Measurements from ENCODE around the gene BEND3. TPM values are rescaled to one million over a fixed set of nuclear protein-coding genes. Genes with fewer than 3 reads are reported as not detected.

Gene BEND3
- total and polyA plus RNA-seq, 11 donors: 0.30 to 2.0 (median 1.3) TPM

GRCh38 chr6:107033126-107033525 lies 82.2 kb downstream of the BEND3 start:
- Histone ChIP-seq H3K27ac (no peak overlapping the region), H3K36me3 (peaks cover 0 to 15% (median 0%) of the 10 kb centered on the region in 9 donors), H3K4me3 (no peak overlapping the region), H3K4me1 (peaks cover 0 to 25% (median 13%) of the 10 kb centered on the region in 12 donors), H3K9me3 (no peaks in the 10 kb centered on the region), H3K27me3 (no peaks in the 10 kb centered on the region)
- ATAC-seq: no peak
- intact Hi-C loops (cut with DNase I): no loop called here
- TF ChIP-seq CTCF (IDR thresholded peaks at IDR 0.05): no peak
- no peak for TF ChIP-seq POLR2A (IDR thresholded peaks at IDR 0.05)
- 75 to 91% (median 82%) methylated on average over 1 of the region's 1 CpG for WGBS, 4 donors
- no peak for DNase-seq

GRCh38 chr6:107032051-107032450 lies 83.3 kb downstream of the BEND3 start:
- intact Hi-C loops (cut with DNase I): no loop called here
- Histone ChIP-seq H3K4me3 (no peak overlapping the region), H3K4me1 (peaks cover 0 to 25% (median 13%) of the 10 kb centered on the region in 12 donors), H3K27me3 (no peaks in the 10 kb centered on the region), H3K27ac (no peak overlapping the region), H3K9me3 (no peaks in the 10 kb centered on the region), H3K36me3 (peaks cover 0 to 15% (median 0%) of the 10 kb centered on the region in 9 donors)
- no peak for TF ChIP-seq POLR2A (IDR thresholded peaks at IDR 0.05)
- no peak for TF ChIP-seq CTCF (IDR thresholded peaks at IDR 0.05)
- DNase-seq: no peak
- 71 to 79% (median 77%) methylated on average over 2 of the region's 2 CpGs for WGBS, 4 donors
- ATAC-seq: no peak

- 81 to 85% (median 83%) methylated on average over 5 of the region's 5 CpGs for WGBS, 4 donors
- TF ChIP-seq CTCF (IDR thresholded peaks at IDR 0.05) (no peak), POLR2A (IDR thresholded peaks at IDR 0.05) (no peak)
- ATAC-seq: no peak
- DNase-seq: no peak
- no peak overlapping the region for H3K27ac ChIP-seq
- no peaks in the 10 kb centered on the region for H3K9me3 ChIP-seq
- H3K27me3 ChIP-seq: no peaks in the 10 kb centered on the region
- intact Hi-C loops (cut with DNase I): no loop called here
- H3K4me3 ChIP-seq: no peak overlapping the region
- H3K4me1 ChIP-seq: peaks cover 0 to 25% (median 13%) of the 10 kb centered on the region in 12 donors
- H3K36me3 ChIP-seq: peaks cover 0 to 15% (median 0%) of the 10 kb centered on the region in 9 donors
These were observed 85.2 kb downstream of the BEND3 start for GRCh38 chr6:107030151-107030550.

GRCh38 chr6:107026965-107027364 lies 88.3 kb downstream of the BEND3 start:
- DNase-seq (no peak), ATAC-seq (no peak)
- Histone ChIP-seq H3K4me3 (no peak overlapping the region), H3K4me1 (peaks cover 0 to 25% (median 13%) of the 10 kb centered on the region in 12 donors), H3K27ac (no peak overlapping the region), H3K27me3 (no peaks in the 10 kb centered on the region), H3K9me3 (no peaks in the 10 kb centered on the region), H3K36me3 (peaks cover 0 to 11% (median 0%) of the 10 kb centered on the region in 9 donors)
- intact Hi-C loops (cut with DNase I): loop anchor here in 5 of 10 donors (5.0 to 10.0 kb wide), 2 partner anchors 85 to 88 kb away; partner anchors contain the start of gene BEND3 (in 1 of the 5)
- WGBS, 4 donors: 89 to 96% (median 96%) methylated on average over 8 of the region's 8 CpGs
- TF ChIP-seq POLR2A (IDR thresholded peaks at IDR 0.05) (no peak), CTCF (IDR thresholded peaks at IDR 0.05) (no peak)
